Measurements from ENCODE around the gene CKS1B. TPM values are rescaled to one million over a fixed set of nuclear protein-coding genes. Genes with fewer than 3 reads are reported as not detected.

Gene CKS1B
- total and polyA plus RNA-seq, 9 of the 15 experiments (the other 6 are each of a cell fraction or from before 2014, with no cell fraction given) = 215 to 1,103 (median 460) TPM

GRCh38 chr1:154975409-154976059 lies 1.1 kb downstream of the CKS1B start (continued):
- TF ChIP-seq TSHZ1 (CRISPR knock-in tag; IDR thresholded peaks at IDR 0.05) = no peak
- TF ChIP-seq KLF16 (IDR thresholded peaks at IDR 0.05) = no peak
- TF ChIP-seq ZBTB33 (CRISPR knock-in tag; IDR thresholded peaks at IDR 0.05) = no peak
- no peak for TF ChIP-seq XRCC5 (IDR thresholded peaks at IDR 0.05; ENCODE audit: low read depth, low read length)
- TF ChIP-seq TEAD4 (IDR thresholded peaks at IDR 0.05; ENCODE audit: low read length) = no peak
- TF ChIP-seq TEAD4 (CRISPR knock-in tag; IDR thresholded peaks at IDR 0.05; ENCODE audit: borderline replicate concordance) = no peak
- no peak for TF ChIP-seq ILF3 (IDR thresholded peaks at IDR 0.05; ENCODE audit: borderline replicate concordance)
- TF ChIP-seq ZBTB2 (IDR thresholded peaks at IDR 0.05) = no peak
- peak; percentile 62 for TF ChIP-seq ZBTB9 (CRISPR knock-in tag; IDR thresholded peaks at IDR 0.05)
- TF ChIP-seq CHCHD3 (CRISPR knock-in tag; IDR thresholded peaks at IDR 0.05) = no peak
- peak in 1 of 2 experiments; percentile 24 for TF ChIP-seq E2F6 (IDR thresholded peaks at IDR 0.05; ENCODE audit: borderline replicate concordance in 1 of 2, extremely low read depth in 1 of 2, insufficient read depth in 1 of 2, insufficient read length in 1 of 2, low read depth in 1 of 2, low read length in 1 of 2, poor library complexity in 1 of 2, severe bottlenecking in 1 of 2)
- no peak for TF ChIP-seq RB1 (IDR thresholded peaks at IDR 0.05; ENCODE audit: low read depth)
- TF ChIP-seq SNRNP70 (optimal IDR thresholded peaks at IDR 0.05; ENCODE audit: low read depth, low read length) = no peak
- TF ChIP-seq ZBED1 (IDR thresholded peaks at IDR 0.05) = no peak
